Mucosa of gallbladder (tissue), 1 donor: Measurements from ENCODE around the gene GP2. TPM values are rescaled to one million over a fixed set of nuclear protein-coding genes. Genes with fewer than 3 reads are reported as not detected.
A peak's percentile ranks its signal among the peaks of the same experiment; 100 is the strongest.

Source experiments
- DNase-seq: peaks from one replicate; pipeline ENCODE4 v3.0.0-alpha.2; 2020; ENCODE audit warnings: low spot score
- total RNA-seq: library from RNA; stranded (reverse); gene quantifications from one replicate; pipeline ENCODE4 v1.2.1, GENCODE V29; 2021
- donor health status: DM: no; HTN: no; CAD: no.

GP2 gene
- total RNA-seq, result 558 TPM

- peak; percentile 38 for DNase-seq
These were observed at the start of gene GP2 for GRCh38 chr16:20327444-20328041. TSS of gene GP2 (minus strand) at chr16:20327513. CDS start at chr16:20326431, 1,082 bp downstream.

- no peak for DNase-seq
These were observed 45.4 kb upstream of the GP2 start for GRCh38 chr16:20372701-20373100.

- DNase-seq, result no peak
These were observed 42.2 kb upstream of the GP2 start for GRCh38 chr16:20369452-20370054.

- no peak for DNase-seq
These were observed 36.7 kb upstream of the GP2 start for GRCh38 chr16:20364051-20364450.

- no peak for DNase-seq
These were observed 35.9 kb upstream of the GP2 start for GRCh38 chr16:20363191-20363590.

GRCh38 chr16:20359997-20360396 is 32.7 kb upstream of the GP2 start:
- no peak for DNase-seq

- no peak for DNase-seq
These were observed 27.9 kb upstream of the GP2 start for GRCh38 chr16:20355114-20355782.

GRCh38 chr16:20353379-20353778 is 26.1 kb upstream of the GP2 start:
- DNase-seq, result no peak

GRCh38 chr16:20352615-20353014 is 25.3 kb upstream of the GP2 start, which contains the start of gene UMOD:
TSS of gene UMOD (minus strand) at chr16:20352715. CDS start at chr16:20350737, 1,978 bp downstream.
- DNase-seq, result no peak

- DNase-seq, result no peak
These were observed 22.3 kb upstream of the GP2 start for GRCh38 chr16:20349615-20350014.

GRCh38 chr16:20348365-20349185 is 21.3 kb upstream of the GP2 start:
- peak; percentile 34 for DNase-seq

GRCh38 chr16:20347666-20348364 is 20.5 kb upstream of the GP2 start:
- DNase-seq, result no peak

GRCh38 chr16:20344611-20345010 is 17.3 kb upstream of the GP2 start:
- DNase-seq, result no peak

- DNase-seq, result no peak
These were observed 12.4 kb upstream of the GP2 start for GRCh38 chr16:20339744-20340143.

GRCh38 chr16:20336955-20337354 is 9.6 kb upstream of the GP2 start:
- DNase-seq, result no peak

- no peak for DNase-seq
These were observed 7.1 kb upstream of the GP2 start for GRCh38 chr16:20334396-20334795.

GRCh38 chr16:20333120-20333519 is 5.8 kb upstream of the GP2 start:
- DNase-seq, result no peak

GRCh38 chr16:20332411-20332810 is 5.1 kb upstream of the GP2 start:
- DNase-seq, result no peak

- no peak for DNase-seq
These were observed 4.3 kb upstream of the GP2 start for GRCh38 chr16:20331635-20332034.

GRCh38 chr16:20329392-20330138 is 2.3 kb upstream of the GP2 start:
- no peak for DNase-seq

GRCh38 chr16:20326321-20326720 is 992 bp downstream of the GP2 start:
- no peak for DNase-seq
